Ecto neural progenitor cell (in vitro differentiated cells): ENCODE measurements around the gene ATF6B.
"Not testable (repeated sequence)": the region's sequence is repeated elsewhere in the genome, so short reads cannot be mapped to it uniquely, and the experiment has no call there.

Experiments
- DNase-seq: peaks from one replicate; pipeline ENCODE4 v3.0.0-alpha.2; 2018; ENCODE audit warnings: low spot score

Gene ATF6B

GRCh38 chr6:32081168-32081990 is 46.7 kb downstream of the ATF6B start:
- DNase-seq = no peak

GRCh38 chr6:32079566-32080290 is 48.3 kb downstream of the ATF6B start:
- no peak for DNase-seq

GRCh38 chr6:32076321-32076809 is 51.7 kb downstream of the ATF6B start:
- no peak for DNase-seq

- no peak for DNase-seq
Observed at GRCh38 chr6:32075781-32076180, 52.3 kb downstream of the ATF6B start.

GRCh38 chr6:32074996-32075532 is 53.0 kb downstream of the ATF6B start:
- no peak for DNase-seq

- DNase-seq = no peak
Observed at GRCh38 chr6:32073613-32074012, 54.4 kb downstream of the ATF6B start.

GRCh38 chr6:32073101-32073500 is 54.9 kb downstream of the ATF6B start:
- no peak for DNase-seq

- DNase-seq = no peak
Observed at GRCh38 chr6:32070814-32071543, 57.1 kb downstream of the ATF6B start.

- no peak for DNase-seq
Observed at GRCh38 chr6:32069878-32070515, 58.0 kb downstream of the ATF6B start.

GRCh38 chr6:32069460-32069859 is 58.6 kb downstream of the ATF6B start:
- no peak for DNase-seq

GRCh38 chr6:32068867-32069266 is 59.2 kb downstream of the ATF6B start:
- no peak for DNase-seq

- not testable (repeated sequence) for DNase-seq
Observed at GRCh38 chr6:32068315-32068714, 59.7 kb downstream of the ATF6B start.

GRCh38 chr6:32067521-32067920 is 60.5 kb downstream of the ATF6B start:
- not testable (repeated sequence) for DNase-seq
